NCI-H1436 (cell line): ENCODE results near the gene KRT86.
"Not testable (repeated sequence)": the region's sequence is repeated elsewhere in the genome, so short reads cannot be mapped to it uniquely, and the experiment has no call there.

Experiments
- DNase-seq: peaks from one replicate; lab custom pipeline; 2025; lab: John Stamatoyannopoulos, UW

Gene KRT86

GRCh38 chr12:52314511-52314910 lies 40.1 kb downstream of the KRT86 start:
- DNase-seq: no peak

- DNase-seq: not testable (repeated sequence)
Measured at GRCh38 chr12:52315721-52316120, 41.3 kb downstream of the KRT86 start.

GRCh38 chr12:52316290-52316689 lies 41.8 kb downstream of the KRT86 start:
- no peak for DNase-seq

- DNase-seq: no peak
Measured at GRCh38 chr12:52316701-52317100, 42.3 kb downstream of the KRT86 start.

DNA sequence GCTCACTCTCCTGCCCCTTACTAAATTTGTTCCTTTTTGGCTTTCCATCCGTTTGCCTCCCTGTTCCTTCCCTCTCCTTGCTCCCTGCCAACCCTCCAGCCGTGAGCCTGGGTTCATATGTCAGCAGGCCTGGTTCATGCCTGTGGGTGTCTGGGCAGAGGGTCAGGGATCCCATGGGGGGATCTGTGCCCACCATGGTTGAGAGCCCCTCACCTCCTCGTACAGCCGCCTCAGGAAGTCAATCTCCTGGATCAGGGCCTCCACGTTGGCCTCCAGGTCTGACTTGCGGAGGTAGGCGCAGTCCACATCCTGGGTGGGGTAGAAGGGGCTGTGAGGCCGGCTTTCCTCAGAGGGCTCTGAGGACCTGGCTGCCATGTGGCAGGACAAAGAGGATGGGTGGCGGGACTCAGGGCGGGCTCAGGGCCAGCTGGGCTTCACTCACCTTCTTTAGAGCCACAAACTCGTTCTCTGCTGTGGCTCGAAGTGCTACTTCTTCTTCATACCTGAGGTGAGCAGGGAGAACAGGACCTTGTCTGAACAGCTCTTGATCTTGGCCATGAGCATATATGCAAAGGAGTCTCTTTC lies 43.1 kb downstream of the KRT86 start:
- no peak for DNase-seq

DNA sequence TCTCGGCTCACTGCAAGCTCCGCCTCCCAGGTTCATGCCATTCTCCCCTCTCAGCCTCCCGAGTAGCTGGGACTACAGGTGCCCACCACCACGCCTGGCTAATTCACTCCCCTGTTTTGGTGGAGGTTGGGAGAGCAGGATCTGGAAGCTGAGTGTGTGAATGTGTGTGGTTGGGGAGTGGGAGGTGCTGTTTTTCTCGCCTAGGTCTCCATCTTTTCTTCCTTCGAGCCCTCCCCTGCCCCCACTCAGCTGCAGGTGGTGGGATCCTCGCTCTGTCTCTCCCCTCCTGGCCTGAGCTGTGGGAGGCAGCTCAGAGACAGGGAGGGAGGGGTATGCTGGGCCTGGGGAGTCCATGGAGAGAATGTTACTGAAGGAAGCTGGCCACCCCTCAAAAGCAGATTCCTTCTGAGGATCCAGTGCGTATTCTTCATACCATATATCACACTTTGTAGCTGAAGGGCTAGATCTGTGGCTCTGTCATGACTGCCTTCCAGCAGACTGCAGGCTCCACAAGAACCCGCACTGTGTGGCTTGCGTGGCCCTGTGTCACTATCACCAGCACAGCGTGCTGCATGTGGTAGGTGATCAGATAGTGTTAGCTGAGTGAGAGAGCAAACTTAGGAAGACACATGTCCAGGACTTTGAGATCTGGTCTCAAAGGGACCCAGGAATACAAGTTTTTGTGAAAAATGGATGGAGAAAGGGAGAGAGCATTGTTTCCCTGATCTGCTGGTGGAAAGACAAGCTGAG lies 44.0 kb downstream of the KRT86 start:
- no peak for DNase-seq

DNA sequence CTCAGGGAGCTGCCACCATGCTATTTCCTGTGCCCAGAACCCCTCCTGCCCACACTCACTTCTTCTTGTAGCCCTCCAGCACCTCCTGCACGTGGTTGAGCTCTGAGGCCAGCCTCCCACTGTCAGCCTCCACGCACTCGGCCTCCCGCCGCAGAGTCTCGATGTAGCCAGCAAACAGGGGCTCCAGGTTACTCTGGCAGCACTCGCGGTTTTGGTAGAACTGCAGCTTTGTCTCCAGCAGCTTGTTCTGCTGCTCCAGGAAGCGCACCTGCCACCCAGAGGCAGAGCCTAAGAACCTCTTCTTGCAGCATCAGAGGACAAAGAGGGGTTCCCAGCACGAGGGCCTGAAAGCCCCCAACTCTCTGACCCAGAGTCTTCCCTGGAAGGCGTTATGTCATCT lies 44.7 kb downstream of the KRT86 start:
- DNase-seq: peak; percentile 24

GRCh38 chr12:52320784-52321400 lies 46.4 kb downstream of the KRT86 start, which contains the start of gene KRT83:
Gene KRT83, minus strand, starts transcription at chr12:52321398. Its CDS starts 63 bp downstream, at chr12:52321335.
- no peak for DNase-seq

- no peak for DNase-seq
Measured at GRCh38 chr12:52321418-52321817, 47.0 kb downstream of the KRT86 start.

- no peak for DNase-seq
Measured at GRCh38 chr12:52322069-52322468, 47.6 kb downstream of the KRT86 start.

GRCh38 chr12:52323001-52323400 lies 48.6 kb downstream of the KRT86 start:
- no peak for DNase-seq

GRCh38 chr12:52323416-52324152 lies 49.1 kb downstream of the KRT86 start:
- peak; percentile 58 for DNase-seq

DNA sequence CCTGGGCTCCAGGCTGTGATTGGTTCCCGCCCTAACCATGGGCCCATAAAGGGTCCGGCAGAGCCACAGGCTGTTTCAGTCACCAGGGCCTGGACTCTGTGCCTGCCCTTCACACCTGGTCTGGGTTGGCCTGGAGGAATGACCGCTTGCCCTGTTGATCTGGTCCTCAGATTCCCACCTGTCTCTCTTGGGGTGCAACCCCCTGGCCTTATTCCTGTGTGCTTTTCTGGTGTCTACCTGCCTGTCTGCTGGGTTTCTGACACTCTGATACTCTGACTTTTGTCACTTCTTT lies 49.7 kb downstream of the KRT86 start:
- no peak for DNase-seq

DNA sequence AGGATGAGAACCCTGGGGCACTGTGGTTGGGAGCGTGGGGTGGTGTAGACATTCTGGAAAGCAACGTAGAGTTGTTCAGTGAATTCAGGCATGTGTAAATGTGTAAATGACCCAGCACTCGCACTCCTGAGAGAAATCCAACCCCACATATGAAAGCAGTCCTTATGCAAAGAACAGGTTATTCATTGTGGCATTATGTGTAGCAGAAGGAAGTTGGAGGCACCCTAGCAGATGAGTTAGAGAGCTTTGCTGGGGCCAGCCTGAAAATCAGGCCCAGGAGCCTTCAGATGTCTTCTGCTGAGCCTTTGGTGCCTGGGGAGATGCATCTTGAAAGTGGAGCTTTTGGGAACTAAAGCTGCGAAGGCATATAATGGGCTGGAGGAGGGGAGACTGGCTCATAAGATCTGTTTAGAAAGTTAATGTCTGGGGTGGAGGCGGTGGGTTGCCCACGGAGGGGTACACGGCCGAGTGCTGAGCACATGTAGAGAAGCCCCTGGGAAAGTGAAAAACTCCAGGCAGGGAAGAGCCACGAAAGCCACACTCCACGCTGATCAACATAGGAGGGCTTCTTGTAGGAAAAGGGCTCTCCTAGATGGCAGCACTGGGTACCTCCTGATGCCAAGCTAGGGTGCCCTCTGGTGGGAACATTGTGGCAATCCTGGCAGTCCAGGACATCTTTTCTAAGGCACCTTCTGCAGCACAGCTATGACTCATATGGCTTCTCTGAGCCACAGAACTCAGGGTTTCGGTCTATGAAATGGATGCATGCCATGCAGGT lies 52.8 kb downstream of the KRT86 start:
- DNase-seq: peak; percentile 85

- DNase-seq: no peak
Measured at GRCh38 chr12:52327830-52328500, 53.5 kb downstream of the KRT86 start.

- no peak for DNase-seq
Measured at GRCh38 chr12:52331039-52331438, 56.6 kb downstream of the KRT86 start.

GRCh38 chr12:52331833-52332232 lies 57.4 kb downstream of the KRT86 start:
- DNase-seq: no peak

GRCh38 chr12:52332381-52332780 lies 57.9 kb downstream of the KRT86 start:
- DNase-seq: no peak

GRCh38 chr12:52333321-52333720 lies 58.9 kb downstream of the KRT86 start:
- DNase-seq: no peak

DNA sequence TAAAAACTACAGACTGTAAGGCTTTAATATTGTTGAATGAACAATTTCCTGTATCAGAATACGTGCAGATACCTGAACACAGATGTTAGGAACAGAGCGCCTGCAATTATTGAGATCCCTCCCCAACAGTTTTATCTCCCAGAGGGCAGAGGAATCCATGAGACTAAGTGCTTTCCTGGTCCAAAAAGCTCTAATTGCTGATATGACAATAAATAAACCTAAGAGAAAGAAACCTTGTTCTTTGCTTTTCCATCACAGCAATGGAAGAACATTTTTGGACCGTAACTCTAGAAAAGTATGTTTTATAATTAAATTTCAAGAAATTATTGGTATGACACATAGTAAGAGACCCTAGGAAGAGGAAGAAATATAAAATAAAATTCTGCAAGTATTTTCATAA lies 59.7 kb downstream of the KRT86 start:
- no peak for DNase-seq

GRCh38 chr12:52335598-52336262 lies 61.3 kb downstream of the KRT86 start:
- DNase-seq: no peak
